Neural cell (in vitro differentiated cells): ENCODE results near the gene AOAH.

Experiments used
- CTCF ChIP-seq: fragments of 450-650 bp; IDR thresholded peaks from 2 replicates; pipeline ENCODE4 v1.5.1; 2014; ENCODE audit warnings: antibody characterized with exemption, mild to moderate bottlenecking, moderate library complexity; ENCODE audit not compliant: poor library complexity, severe bottlenecking
- EP300 ChIP-seq: fragments of 450-650 bp; conservative IDR thresholded peaks from 2 replicates; pipeline ENCODE4 v1.6.1; 2014; ENCODE audit warnings: antibody characterized with exemption, mild to moderate bottlenecking, moderate library complexity; ENCODE audit not compliant: poor library complexity, severe bottlenecking
- EZH2 ChIP-seq: fragments of 200-600, 300-800 bp; shearing (Covaris generic), sonication (generic); IDR thresholded peaks from 2 replicates; pipeline ENCODE4 v1.6.1; 2014; ENCODE audit warnings: antibody characterized with exemption, low read length, borderline replicate concordance, mild to moderate bottlenecking; ENCODE audit not compliant: insufficient read depth, poor library complexity, severe bottlenecking
- MXI1 ChIP-seq: fragments of 450-650 bp; conservative IDR thresholded peaks from 2 replicates; pipeline ENCODE4 v1.6.1; 2014; ENCODE audit warnings: antibody characterized with exemption, mild to moderate bottlenecking; ENCODE audit not compliant: poor library complexity, severe bottlenecking
- POLR2AphosphoS5 ChIP-seq: IDR thresholded peaks from 2 replicates; pipeline ENCODE4 v1.6.1; 2012
- RAD21 ChIP-seq: fragments of 450-650 bp; conservative IDR thresholded peaks from 2 replicates; pipeline ENCODE4 v1.6.1; 2014; ENCODE audit warnings: antibody characterized with exemption, mild to moderate bottlenecking, moderate library complexity
- SMC3 ChIP-seq: fragments of 450-650 bp; conservative IDR thresholded peaks from 2 replicates; pipeline ENCODE4 v1.6.1; 2014; ENCODE audit warnings: antibody characterized with exemption, mild to moderate bottlenecking, moderate library complexity; ENCODE audit not compliant: poor library complexity
- TAF1 ChIP-seq: IDR thresholded peaks from 2 replicates; pipeline ENCODE4 v1.6.1; 2012; ENCODE audit warnings: low read depth
- TF ChIP-seq, protein P1 (sequence below): IDR thresholded peaks from 2 replicates; pipeline ENCODE4 v1.6.1; 2012; ENCODE audit warnings: borderline replicate concordance

DNA sequence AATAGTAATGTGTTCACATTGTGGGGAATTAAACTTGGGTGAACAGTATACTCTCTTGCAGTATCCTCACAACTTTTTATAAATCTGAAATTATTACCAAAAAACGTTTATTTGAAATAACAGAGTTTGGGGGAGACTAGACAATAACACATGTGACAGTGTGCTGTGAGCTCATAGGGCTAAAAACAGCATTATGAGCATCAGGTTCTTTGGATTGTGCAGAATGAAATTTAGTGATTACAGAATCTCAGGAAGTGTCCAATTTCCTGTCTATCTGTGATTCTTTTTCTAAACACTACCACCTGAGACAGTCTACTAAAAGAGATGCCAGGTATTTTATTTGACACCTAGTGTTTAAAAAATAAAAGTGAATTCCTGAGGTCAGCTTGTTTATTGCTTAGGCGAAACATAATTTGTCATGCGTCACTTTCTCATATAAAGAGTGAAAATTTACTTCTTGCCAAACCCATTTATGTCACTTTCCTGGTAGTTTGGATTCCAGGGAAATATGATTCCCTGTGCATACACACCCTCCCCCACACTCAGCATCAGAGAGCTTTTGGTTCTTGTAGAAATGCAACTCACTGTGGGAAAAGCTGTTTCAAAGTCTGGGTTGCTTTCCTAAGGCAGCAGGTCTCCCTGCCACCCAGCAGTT lies 71.2 kb downstream of the AOAH start:
- TF ChIP-seq CTCF (no peak), EP300 (no peak), SMC3 (no peak), RAD21 (no peak), POLR2AphosphoS5 (no peak), EZH2 (no peak), MXI1 (no peak), TAF1 (no peak)
- TF ChIP-seq, protein P1, sequence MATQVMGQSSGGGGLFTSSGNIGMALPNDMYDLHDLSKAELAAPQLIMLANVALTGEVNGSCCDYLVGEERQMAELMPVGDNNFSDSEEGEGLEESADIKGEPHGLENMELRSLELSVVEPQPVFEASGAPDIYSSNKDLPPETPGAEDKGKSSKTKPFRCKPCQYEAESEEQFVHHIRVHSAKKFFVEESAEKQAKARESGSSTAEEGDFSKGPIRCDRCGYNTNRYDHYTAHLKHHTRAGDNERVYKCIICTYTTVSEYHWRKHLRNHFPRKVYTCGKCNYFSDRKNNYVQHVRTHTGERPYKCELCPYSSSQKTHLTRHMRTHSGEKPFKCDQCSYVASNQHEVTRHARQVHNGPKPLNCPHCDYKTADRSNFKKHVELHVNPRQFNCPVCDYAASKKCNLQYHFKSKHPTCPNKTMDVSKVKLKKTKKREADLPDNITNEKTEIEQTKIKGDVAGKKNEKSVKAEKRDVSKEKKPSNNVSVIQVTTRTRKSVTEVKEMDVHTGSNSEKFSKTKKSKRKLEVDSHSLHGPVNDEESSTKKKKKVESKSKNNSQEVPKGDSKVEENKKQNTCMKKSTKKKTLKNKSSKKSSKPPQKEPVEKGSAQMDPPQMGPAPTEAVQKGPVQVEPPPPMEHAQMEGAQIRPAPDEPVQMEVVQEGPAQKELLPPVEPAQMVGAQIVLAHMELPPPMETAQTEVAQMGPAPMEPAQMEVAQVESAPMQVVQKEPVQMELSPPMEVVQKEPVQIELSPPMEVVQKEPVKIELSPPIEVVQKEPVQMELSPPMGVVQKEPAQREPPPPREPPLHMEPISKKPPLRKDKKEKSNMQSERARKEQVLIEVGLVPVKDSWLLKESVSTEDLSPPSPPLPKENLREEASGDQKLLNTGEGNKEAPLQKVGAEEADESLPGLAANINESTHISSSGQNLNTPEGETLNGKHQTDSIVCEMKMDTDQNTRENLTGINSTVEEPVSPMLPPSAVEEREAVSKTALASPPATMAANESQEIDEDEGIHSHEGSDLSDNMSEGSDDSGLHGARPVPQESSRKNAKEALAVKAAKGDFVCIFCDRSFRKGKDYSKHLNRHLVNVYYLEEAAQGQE, result no peak
